GM13977 (cell line): ENCODE data around the gene MED13L.

ENCODE experiments used
- DNase-seq: peaks from one replicate; pipeline ENCODE4 v3.0.0; 2012; ENCODE audit warnings: low spot score
- CTCF ChIP-seq: IDR thresholded peaks from 2 replicates; pipeline ENCODE4 v1.5.1; 2012; ENCODE audit warnings: mild to moderate bottlenecking, control low read depth; ENCODE audit not compliant: insufficient read depth; ENCODE audit errors: extremely low read depth, missing control alignments
- in situ Hi-C: fragments of 300-500 bp; cut with MboI; formaldehyde crosslinking; loops from one replicate; pipeline ENCODE4 v1.12.0; 2022; ENCODE audit warnings: low sequenced_read_pairs, low pct_unique_long_range_greater_than_20kb, mixed read lengths, inconsistent platforms; ENCODE audit not compliant: unreplicated experiment

The MED13L gene

GRCh38 chr12:116213014-116213413 is 64.5 kb downstream of the MED13L start:
- in situ Hi-C loops: no loop called here
- no peak for DNase-seq
- no peak for TF ChIP-seq CTCF

- in situ Hi-C loops: no loop called here
These were observed 66.7 kb downstream of the MED13L start for GRCh38 chr12:116210762-116211161.

GRCh38 chr12:116210131-116210530 is 67.4 kb downstream of the MED13L start:
- no peak for DNase-seq
- in situ Hi-C loops: no loop called here
- no peak for TF ChIP-seq CTCF

More at GRCh38 chr12:116210762-116211161, 66.7 kb downstream of the MED13L start:
- no peak for TF ChIP-seq CTCF
- no peak for DNase-seq

- in situ Hi-C loops: no loop called here
- no peak for TF ChIP-seq CTCF
- no peak for DNase-seq
These were observed 68.0 kb downstream of the MED13L start for GRCh38 chr12:116209503-116209902.

- no peak for TF ChIP-seq CTCF
- in situ Hi-C loops: no loop called here
- no peak for DNase-seq
These were observed 70.2 kb downstream of the MED13L start for GRCh38 chr12:116207274-116207673.

GRCh38 chr12:116206828-116207227 is 70.7 kb downstream of the MED13L start:
- in situ Hi-C loops: no loop called here
- TF ChIP-seq CTCF: no peak
- no peak for DNase-seq

- no peak for DNase-seq
- TF ChIP-seq CTCF: no peak
- in situ Hi-C loops: no loop called here
These were observed 72.7 kb downstream of the MED13L start for GRCh38 chr12:116204785-116205184.
